ENCODE measurements around the gene ABCF3.
A peak's percentile ranks its signal among the peaks of the same experiment; 100 is the strongest.
"Not testable (repeated sequence)": the region's sequence is repeated elsewhere in the genome, so short reads cannot be mapped to it uniquely, and the experiment has no call there.

The ABCF3 gene

DNA sequence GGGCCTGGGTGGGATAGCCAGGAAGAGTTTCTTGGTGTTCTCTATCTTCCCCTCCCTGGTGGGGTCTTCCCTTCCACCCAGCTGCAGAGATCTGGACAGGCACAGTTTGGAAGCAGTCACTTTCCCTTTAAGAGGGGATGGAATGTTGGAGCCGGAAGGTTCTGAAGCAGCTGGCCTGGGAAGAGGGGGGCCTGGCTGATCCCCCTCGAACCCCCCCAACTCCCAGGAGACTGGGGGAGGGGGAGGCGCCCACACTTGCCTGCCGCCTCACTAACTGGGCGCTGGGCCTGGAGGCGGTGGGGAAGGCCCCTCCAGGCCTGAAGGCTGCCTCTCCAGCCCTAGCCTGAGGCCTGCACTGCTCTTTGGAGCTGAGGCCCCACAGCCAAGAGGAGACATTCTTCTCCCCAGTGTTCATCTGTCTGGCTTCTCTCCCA lies 29.5 kb upstream of the ABCF3 start:
- Mint-ChIP-seq H3K9me3 (no peaks in the 10 kb centered on the region), H3K36me3 (peaks cover 5% of the 10 kb centered on the region), H3K4me3 (peak overlapping the region; percentile 97), H3K27me3 (no peaks in the 10 kb centered on the region), H3K4me1 (peaks cover 33% of the 10 kb centered on the region), H3K27ac (peak overlapping the region; percentile 79)
- CTCF ChIA-PET: interaction anchor here (1.1 to 1.5 kb wide), 2 partner anchors 10 to 93 kb away, joined by 3 read pairs; partner anchors contain the start of gene EEF1AKMT4
- no peak for DNase-seq

DNA sequence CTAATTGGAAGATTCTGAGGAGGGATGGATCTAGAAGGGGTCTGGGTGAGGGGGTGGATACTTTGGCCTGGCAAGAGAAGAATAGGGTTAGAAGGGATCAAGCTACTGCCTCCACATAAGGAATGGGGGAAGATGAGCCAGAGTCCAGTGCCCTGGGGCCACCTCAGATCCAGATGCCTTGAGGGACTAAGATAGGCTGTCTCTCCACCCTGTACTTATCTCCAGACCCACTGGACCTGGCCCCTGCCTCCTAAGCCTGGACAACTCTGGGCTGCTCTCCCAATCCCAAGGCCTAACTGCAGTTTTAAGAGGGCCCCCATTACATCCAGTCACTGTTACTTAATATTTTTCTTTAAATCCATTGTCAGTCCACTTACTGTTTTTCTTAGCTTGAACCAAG lies 28.8 kb upstream of the ABCF3 start:
- Mint-ChIP-seq H3K27me3 (no peaks in the 10 kb centered on the region), H3K36me3 (peaks cover 8% of the 10 kb centered on the region), H3K9me3 (no peaks in the 10 kb centered on the region), H3K4me3 (peak overlapping the region; percentile 97), H3K4me1 (peaks cover 33% of the 10 kb centered on the region), H3K27ac (no peak overlapping the region)
- CTCF ChIA-PET: interaction anchor here (1.5 kb wide), 1 partner anchor 10 kb away, joined by 3 read pairs; no protein-coding TSS in a partner anchor
- DNase-seq: no peak

DNA sequence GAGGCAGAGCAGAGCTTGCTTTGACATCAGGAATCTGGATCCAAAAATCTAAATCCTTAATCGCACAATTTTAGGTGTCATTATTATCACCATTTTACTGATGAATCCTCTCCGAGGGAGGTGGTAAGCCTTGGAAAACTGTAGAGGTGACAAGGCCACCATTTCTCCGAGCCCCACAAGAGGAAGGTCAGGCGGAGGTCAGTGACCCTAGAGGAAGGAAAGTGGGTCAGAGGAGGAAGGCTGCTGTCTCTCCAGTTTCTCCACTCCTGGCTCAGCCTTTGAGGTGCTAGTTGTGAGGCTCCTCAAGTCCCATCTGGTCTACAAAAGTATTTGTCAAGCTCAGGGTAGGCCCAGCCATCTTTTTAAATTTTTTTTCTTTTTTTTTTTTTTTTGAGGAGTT lies 27.6 kb upstream of the ABCF3 start:
- DNase-seq: no peak
- Mint-ChIP-seq H3K36me3 (peaks cover 9% of the 10 kb centered on the region), H3K27me3 (no peaks in the 10 kb centered on the region), H3K27ac (no peak overlapping the region), H3K4me3 (no peak overlapping the region), H3K9me3 (no peaks in the 10 kb centered on the region), H3K4me1 (peaks cover 33% of the 10 kb centered on the region)
- CTCF ChIA-PET: no interaction called here

DNA sequence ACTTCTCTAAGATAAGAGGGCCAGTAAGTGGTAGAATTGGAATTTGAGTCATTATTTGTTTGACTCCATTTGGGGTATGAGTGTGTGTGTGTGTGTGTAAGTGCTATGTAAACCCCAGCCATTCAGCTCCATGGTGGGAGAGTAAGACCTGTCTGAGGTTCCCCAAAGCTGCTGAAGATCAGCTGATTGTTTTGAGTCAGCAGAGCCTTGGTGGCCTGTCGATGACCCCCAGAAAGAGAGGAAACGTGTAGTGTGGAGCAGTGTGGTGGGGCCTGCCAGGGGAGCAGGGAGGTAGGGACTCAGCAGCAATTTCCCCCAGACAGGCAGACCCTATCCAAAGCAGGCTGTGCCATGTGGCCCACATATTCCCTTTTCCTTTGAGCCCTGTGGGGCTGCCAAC lies 25.5 kb upstream of the ABCF3 start:
- no peak overlapping the region for H3K27ac Mint-ChIP-seq
- H3K4me3 Mint-ChIP-seq: no peak overlapping the region
- H3K9me3 Mint-ChIP-seq: no peaks in the 10 kb centered on the region
- CTCF ChIA-PET: no interaction called here
- peaks cover 30% of the 10 kb centered on the region for H3K4me1 Mint-ChIP-seq
- H3K27me3 Mint-ChIP-seq: no peaks in the 10 kb centered on the region
- DNase-seq: no peak
- peaks cover 20% of the 10 kb centered on the region for H3K36me3 Mint-ChIP-seq

DNA sequence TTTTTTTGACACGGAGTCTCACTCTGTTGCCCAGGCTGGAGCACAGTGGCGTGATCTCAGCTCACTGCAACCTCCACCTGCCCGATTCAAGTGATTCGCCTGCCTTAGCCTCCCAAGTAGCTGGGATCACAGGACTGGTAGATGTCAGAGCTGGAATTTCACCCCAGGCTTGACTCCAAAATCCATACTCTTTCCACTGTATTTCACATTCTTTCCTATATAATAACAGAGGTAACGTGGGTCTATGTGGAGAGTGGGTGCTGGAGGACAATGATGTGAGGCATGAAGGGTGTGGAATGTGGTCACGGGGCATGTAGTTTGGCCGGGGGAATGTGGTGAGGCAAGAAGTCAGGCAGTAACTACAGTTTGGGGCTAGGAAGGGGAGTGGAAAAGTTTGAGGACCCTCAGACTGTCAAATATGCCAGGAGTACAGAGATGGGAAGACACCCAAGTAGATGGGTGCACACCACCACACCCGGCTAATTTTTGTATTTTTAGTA lies 23.4 kb upstream of the ABCF3 start:
- H3K9me3 Mint-ChIP-seq, H3K27me3 Mint-ChIP-seq, H3K4me3 Mint-ChIP-seq, DNase-seq, H3K27ac Mint-ChIP-seq, CTCF ChIA-PET: not testable (repeated sequence)
- Mint-ChIP-seq H3K4me1 (peaks cover 13% of the 10 kb centered on the region), H3K36me3 (peaks cover 27% of the 10 kb centered on the region)

DNA sequence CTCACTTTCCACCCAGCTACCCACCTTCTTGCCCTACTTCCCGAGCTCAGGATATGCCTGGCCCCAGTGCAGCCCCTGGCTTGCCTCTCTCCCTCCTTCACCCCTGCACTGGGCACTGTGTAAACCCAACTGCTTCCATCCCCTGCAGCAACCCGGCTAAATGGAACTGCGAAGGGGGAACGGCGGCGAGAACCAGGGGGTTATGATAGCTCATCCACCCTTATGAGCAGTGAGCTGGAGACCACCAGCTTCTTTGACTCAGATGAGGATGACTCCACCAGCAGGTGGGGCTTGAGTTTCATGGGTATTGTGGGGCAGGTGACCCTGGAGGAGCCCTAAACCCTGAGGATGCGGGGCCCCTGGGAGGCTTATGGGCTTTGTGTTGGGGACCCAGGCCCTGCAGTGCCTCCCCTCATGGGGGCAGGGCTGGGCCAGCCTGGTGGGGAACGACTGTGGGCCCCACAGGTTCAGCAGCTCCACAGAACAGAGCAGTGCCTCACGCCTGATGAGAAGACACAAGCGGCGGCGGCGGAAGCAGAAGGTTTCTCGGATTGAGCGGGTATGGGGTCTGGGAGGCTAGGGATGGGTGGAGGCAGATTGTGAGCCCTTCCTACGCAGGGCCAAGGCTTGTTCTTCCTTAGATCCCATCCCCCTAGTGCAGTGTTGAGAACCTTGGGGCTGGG lies 21.2 kb upstream of the ABCF3 start:
- Mint-ChIP-seq H3K27me3 (no peaks in the 10 kb centered on the region), H3K4me1 (peaks cover 5% of the 10 kb centered on the region), H3K36me3 (peaks cover 27% of the 10 kb centered on the region), H3K27ac (no peak overlapping the region), H3K9me3 (no peaks in the 10 kb centered on the region), H3K4me3 (no peak overlapping the region)
- CTCF ChIA-PET: interaction anchor here (0.7 kb wide), 1 partner anchor 36 kb away, joined by 3 read pairs; no protein-coding TSS in a partner anchor
- DNase-seq: no peak

DNA sequence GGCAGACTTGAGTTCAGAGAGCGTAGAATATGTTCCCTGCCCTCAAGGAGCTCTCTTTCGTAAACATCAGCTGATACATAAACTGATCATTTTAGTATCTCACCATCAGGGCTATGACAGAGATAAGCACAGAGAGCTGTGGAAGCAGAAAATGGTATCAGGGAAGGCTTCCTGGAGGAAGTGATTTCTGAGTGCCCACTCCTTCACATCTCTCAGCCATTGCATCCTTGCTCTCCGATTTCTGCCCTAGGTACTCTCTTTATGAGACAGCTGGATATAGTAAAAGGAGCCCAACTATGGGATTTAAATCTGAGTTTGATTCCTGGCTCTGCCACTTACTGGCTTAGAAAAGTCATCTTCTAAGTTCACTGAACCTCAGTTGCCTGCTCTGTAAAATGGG lies 20.5 kb upstream of the ABCF3 start:
- CTCF ChIA-PET: no interaction called here
- peaks cover 27% of the 10 kb centered on the region for H3K36me3 Mint-ChIP-seq
- no peak for DNase-seq
- no peaks in the 10 kb centered on the region for H3K4me1 Mint-ChIP-seq
- H3K9me3 Mint-ChIP-seq: no peaks in the 10 kb centered on the region
- no peak overlapping the region for H3K4me3 Mint-ChIP-seq
- no peaks in the 10 kb centered on the region for H3K27me3 Mint-ChIP-seq
- H3K27ac Mint-ChIP-seq: no peak overlapping the region

DNA sequence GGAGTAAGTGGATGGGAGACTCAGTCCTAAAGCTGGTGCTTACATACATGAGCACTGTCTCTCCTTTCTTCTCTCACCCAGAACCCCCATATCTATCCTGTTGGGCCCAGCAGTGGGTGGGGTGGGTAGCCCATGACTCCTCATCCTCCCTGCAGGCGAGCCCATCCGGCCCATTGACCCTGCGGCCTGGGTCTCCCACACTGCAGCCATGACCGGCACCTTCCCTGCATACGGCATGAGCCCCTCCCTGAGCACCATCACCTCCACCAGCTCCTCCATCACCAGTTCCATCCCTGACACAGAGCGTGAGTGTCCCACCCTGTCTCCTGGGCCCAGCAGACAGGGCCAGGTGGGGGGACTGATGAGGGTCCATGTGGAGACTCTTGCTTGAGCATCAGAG lies 19.3 kb upstream of the ABCF3 start:
- CTCF ChIA-PET: no interaction called here
- Mint-ChIP-seq H3K4me3 (no peak overlapping the region), H3K9me3 (no peaks in the 10 kb centered on the region), H3K4me1 (no peaks in the 10 kb centered on the region), H3K27me3 (no peaks in the 10 kb centered on the region), H3K27ac (no peak overlapping the region), H3K36me3 (peaks cover 27% of the 10 kb centered on the region)
- no peak for DNase-seq

DNA sequence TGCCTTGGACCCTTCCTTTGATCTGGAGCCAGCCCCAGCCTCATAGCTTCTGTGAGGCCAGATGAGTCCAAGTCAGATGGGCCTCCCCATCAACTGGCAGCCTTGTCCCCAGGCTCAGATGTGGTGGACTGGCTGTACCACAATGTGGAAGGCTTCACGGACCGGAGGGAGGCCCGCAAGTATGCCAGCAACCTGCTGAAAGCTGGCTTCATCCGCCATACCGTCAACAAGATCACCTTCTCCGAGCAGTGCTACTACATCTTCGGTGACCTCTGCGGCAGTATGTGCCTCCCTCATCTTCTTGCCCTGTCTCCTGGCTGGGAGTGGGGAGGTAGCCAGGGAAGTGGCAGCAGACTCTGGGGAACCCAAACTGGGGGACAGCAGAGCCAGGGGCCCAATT lies 18.2 kb upstream of the ABCF3 start:
- H3K4me1 Mint-ChIP-seq: no peaks in the 10 kb centered on the region
- CTCF ChIA-PET: no interaction called here
- H3K27ac Mint-ChIP-seq: no peak overlapping the region
- peaks cover 28% of the 10 kb centered on the region for H3K36me3 Mint-ChIP-seq
- DNase-seq: no peak
- H3K27me3 Mint-ChIP-seq: no peaks in the 10 kb centered on the region
- H3K9me3 Mint-ChIP-seq: no peaks in the 10 kb centered on the region
- no peak overlapping the region for H3K4me3 Mint-ChIP-seq

DNA sequence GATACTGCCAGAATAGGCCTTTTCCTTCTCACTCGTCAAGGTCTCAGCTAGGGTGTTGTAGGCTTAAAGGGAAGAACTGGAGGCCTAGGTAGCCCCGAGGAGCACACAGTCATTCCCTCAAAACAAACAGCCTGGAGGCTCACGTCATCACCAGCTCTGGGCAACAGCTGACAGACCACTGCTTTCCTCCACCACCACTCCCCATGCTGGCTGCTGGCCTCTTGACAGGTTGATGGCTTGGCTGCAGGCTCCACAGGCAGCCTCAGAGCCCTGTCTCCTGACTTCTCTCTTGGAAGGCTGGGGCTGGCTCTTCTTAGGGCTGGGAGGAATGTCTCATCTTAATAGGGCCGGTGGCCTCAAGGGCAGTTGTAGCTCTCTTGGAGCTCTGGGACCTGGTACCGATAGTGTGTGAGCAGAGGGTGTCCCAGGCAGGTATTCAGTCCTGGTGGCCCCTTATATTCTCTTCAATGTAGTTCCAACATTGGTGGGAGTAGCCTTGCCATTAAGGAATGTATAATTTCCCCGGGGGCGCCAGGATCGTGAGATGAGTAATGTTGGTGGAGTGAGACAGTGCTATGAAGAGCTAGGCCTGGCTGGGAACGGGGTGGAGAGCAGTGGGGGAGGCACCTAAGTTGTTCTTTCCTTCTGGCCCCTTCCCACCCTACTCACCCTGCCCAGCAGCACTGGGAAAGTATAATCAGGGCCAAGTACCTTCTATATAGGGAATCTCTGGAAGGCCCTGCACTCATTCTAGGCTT lies 17.5 kb upstream of the ABCF3 start:
- Mint-ChIP-seq H3K27me3 (no peaks in the 10 kb centered on the region), H3K9me3 (no peaks in the 10 kb centered on the region), H3K36me3 (peaks cover 26% of the 10 kb centered on the region), H3K4me3 (no peak overlapping the region), H3K27ac (no peak overlapping the region), H3K4me1 (peaks cover under 1% of the 10 kb centered on the region)
- DNase-seq: no peak
- CTCF ChIA-PET: interaction anchor here (1.3 kb wide), 1 partner anchor 9 kb away, joined by 3 read pairs; no protein-coding TSS in a partner anchor

DNA sequence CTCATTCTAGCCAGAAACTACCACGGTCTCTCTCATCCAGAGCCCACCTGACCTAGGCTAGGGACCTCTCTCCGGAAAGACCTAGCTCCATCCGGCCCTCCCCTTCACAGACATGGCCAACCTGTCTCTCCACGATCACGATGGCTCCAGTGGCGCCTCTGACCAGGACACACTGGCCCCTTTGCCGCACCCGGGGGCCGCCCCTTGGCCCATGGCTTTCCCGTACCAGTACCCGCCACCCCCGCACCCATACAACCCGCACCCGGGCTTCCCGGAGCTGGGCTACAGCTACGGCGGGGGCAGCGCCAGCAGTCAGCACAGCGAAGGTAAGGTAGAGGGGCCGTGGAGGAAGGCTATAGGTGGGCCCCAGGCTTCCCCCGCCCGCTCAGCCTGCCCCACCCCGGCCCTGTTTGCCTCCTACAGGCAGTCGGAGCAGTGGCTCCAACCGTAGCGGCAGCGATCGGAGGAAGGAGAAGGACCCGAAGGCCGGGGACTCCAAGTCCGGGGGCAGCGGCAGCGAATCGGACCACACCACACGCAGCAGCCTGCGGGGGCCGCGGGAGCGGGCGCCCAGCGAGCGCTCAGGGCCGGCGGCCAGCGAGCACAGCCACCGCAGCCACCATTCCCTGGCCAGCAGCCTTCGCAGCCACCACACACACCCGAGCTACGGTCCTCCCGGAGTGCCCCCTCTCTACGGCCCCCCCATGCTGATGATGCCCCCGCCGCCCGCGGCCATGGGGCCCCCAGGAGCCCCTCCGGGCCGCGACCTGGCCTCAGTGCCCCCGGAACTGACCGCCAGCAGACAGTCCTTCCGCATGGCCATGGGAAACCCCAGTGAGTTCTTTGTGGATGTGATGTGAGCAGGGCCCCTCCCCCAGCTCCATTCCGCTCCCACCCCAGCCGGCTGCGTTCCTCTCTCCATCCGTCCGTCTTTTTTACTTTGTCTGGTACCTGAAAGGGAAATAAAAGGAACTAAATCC lies 15.8 kb upstream of the ABCF3 start:
- no peak for DNase-seq
- Mint-ChIP-seq H3K27ac (no peak overlapping the region), H3K27me3 (no peaks in the 10 kb centered on the region), H3K4me1 (peaks cover 8% of the 10 kb centered on the region), H3K36me3 (peaks cover 19% of the 10 kb centered on the region), H3K9me3 (no peaks in the 10 kb centered on the region), H3K4me3 (no peak overlapping the region)
- CTCF ChIA-PET: interaction anchor here (0.5 to 1.3 kb wide), 2 partner anchors 11 to 20 kb away, joined by 3 read pairs; no protein-coding TSS in a partner anchor

DNA sequence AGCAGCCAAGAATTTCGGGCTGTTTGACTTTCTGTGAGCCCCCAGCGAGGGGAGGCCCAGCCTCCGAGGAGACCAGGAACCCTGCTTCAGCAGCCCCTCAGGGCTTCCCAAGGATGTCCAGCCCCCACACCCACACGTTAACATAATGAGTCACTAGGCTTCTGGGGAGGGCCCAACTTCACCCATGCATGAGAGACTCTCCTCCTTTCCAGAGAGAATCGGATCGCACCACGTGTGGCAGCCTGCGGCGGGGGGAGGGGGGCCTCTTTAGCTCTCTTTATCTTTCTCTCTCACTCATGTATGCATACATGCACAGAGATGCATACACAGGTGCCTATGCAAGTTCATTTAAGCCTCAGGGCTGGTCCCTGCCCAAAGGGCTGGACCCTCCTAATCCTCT lies 14.4 kb upstream of the ABCF3 start:
- peaks cover 19% of the 10 kb centered on the region for H3K36me3 Mint-ChIP-seq
- no peak for DNase-seq
- CTCF ChIA-PET: no interaction called here
- H3K4me1 Mint-ChIP-seq: peaks cover 22% of the 10 kb centered on the region
- H3K27ac Mint-ChIP-seq: no peak overlapping the region
- no peak overlapping the region for H3K4me3 Mint-ChIP-seq
- H3K9me3 Mint-ChIP-seq: no peaks in the 10 kb centered on the region
- no peaks in the 10 kb centered on the region for H3K27me3 Mint-ChIP-seq

DNA sequence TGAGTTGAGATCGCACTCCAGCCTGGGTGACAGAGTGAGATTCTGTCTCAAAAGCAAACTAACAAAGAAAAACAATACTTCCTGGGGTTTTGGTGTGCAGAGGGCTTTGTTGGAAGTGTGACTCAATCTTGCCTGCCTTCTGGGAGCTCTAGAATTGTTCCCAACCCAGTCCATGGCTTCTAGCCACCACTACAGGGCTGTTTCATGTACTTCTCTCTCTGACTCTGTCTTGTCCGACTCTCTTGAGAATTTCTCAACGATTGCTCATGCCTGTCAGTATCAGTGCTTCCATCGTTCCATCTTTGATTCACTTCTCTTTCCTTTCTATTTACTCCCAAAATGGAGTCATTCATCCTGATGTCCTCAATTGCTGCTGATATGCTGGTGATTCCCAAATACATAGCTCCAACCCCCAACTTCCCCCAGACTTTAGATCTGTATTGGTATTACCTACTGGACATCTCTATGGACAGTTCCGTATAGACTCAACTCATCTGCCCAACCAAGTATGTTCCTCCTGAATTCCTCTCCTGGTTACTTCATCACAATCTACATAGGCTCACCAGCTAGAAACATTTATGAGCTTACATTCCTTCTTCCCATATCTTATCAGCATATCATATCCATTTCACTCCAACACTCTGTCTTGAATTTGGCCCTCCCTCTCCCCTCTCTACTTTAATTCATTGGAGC lies 13.2 kb upstream of the ABCF3 start:
- H3K27me3 Mint-ChIP-seq: no peaks in the 10 kb centered on the region
- CTCF ChIA-PET: interaction anchor here (0.6 to 1.5 kb wide), 2 partner anchors 21 to 55 kb away, joined by 3 read pairs; no protein-coding TSS in a partner anchor
- no peak overlapping the region for H3K27ac Mint-ChIP-seq
- no peak for DNase-seq
- H3K9me3 Mint-ChIP-seq: no peaks in the 10 kb centered on the region
- no peak overlapping the region for H3K4me3 Mint-ChIP-seq
- peaks cover 25% of the 10 kb centered on the region for H3K4me1 Mint-ChIP-seq
- H3K36me3 Mint-ChIP-seq: peaks cover 18% of the 10 kb centered on the region

All from activated naive CD4-positive, alpha-beta T cell treated with anti-CD3 and anti-CD28 coated beads, Interleukin-2, amount 10 ng/mL, durations not matched to agents 7 days and 5 days (primary cell).